Adrenal gland (tissue), 5 donors: ENCODE data around the gene KRTAP10-2.

Source experiments
- CTCF ChIP-seq, 6 experiments: fragments of 450-650 bp in 4 of 6; fragments of 200-600 bp in 2 of 6; sonication (generic) in 1 of 6; IDR thresholded peaks; 1 replicate in 5 of 6; 2 replicates in 1 of 6; pipeline versions ENCODE4 v1.5.1 to v1.8.0; 2016 to 2021; ENCODE audit warnings: antibody characterized with exemption in 6 of 6, mild to moderate bottlenecking in 2 of 6, moderate library complexity in 1 of 6
- POLR2A ChIP-seq, 2 donors: fragments of 450-650 bp; IDR thresholded peaks; one replicate each; pipeline ENCODE4 v1.6.1; 2017; ENCODE audit warnings: antibody characterized with exemption in 2 of 2, mild to moderate bottlenecking in 2 of 2, moderate library complexity in 1 of 2
- donor health status: DM: no; HTN: no; CAD: no.

- no peak for TF ChIP-seq CTCF (IDR thresholded peaks at IDR 0.05)
- no peak for TF ChIP-seq POLR2A (IDR thresholded peaks at IDR 0.05)
Observed at GRCh38 chr21:44590311-44590721, 39.0 kb upstream of the KRTAP10-2 start.
